Measurements from ENCODE around the gene COL18A1.
"Not testable (repeated sequence)": the region's sequence is repeated elsewhere in the genome, so short reads cannot be mapped to it uniquely, and the experiment has no call there.

COL18A1 gene

GRCh38 chr21:45525153-45525909 lies 120.4 kb downstream of the COL18A1 start:
- TF ChIP-seq MYC (IDR thresholded peaks at IDR 0.05; ENCODE audit: low read depth, low read length) (no peak), POLR2A (IDR thresholded peaks at IDR 0.05; ENCODE audit: extremely low read depth, insufficient read length) (no peak), MAX (IDR thresholded peaks at IDR 0.05; ENCODE audit: low read depth, low read length) (no peak), CTCF (IDR thresholded peaks at IDR 0.05; ENCODE audit: low read depth, low read length) (no peak)
- no peak overlapping the region for H3K4me3 ChIP-seq (ENCODE audit: low read depth, low read length)
- DNase-seq (ENCODE audit: low read depth), result no peak

GRCh38 chr21:45525910-45526306 lies 120.9 kb downstream of the COL18A1 start:
- DNase-seq (ENCODE audit: low read depth), result no peak
- TF ChIP-seq MAX (IDR thresholded peaks at IDR 0.05; ENCODE audit: low read depth, low read length), result no peak
- TF ChIP-seq CTCF (IDR thresholded peaks at IDR 0.05; ENCODE audit: low read depth, low read length), result no peak
- no peak for TF ChIP-seq POLR2A (IDR thresholded peaks at IDR 0.05; ENCODE audit: extremely low read depth, insufficient read length)
- no peak for TF ChIP-seq MYC (IDR thresholded peaks at IDR 0.05; ENCODE audit: low read depth, low read length)
- H3K4me3 ChIP-seq (ENCODE audit: low read depth, low read length), result no peak overlapping the region

GRCh38 chr21:45527151-45527999 lies 122.4 kb downstream of the COL18A1 start:
- DNase-seq (ENCODE audit: low read depth); H3K4me3 ChIP-seq (ENCODE audit: low read depth, low read length): not testable (repeated sequence)

GRCh38 chr21:45528028-45528705 lies 123.2 kb downstream of the COL18A1 start:
- no peak for DNase-seq (ENCODE audit: low read depth)
- TF ChIP-seq CTCF (IDR thresholded peaks at IDR 0.05; ENCODE audit: low read depth, low read length), result no peak
- TF ChIP-seq POLR2A (IDR thresholded peaks at IDR 0.05; ENCODE audit: extremely low read depth, insufficient read length), result no peak
- no peak for TF ChIP-seq MAX (IDR thresholded peaks at IDR 0.05; ENCODE audit: low read depth, low read length)
- no peak for TF ChIP-seq MYC (IDR thresholded peaks at IDR 0.05; ENCODE audit: low read depth, low read length)
- no peak overlapping the region for H3K4me3 ChIP-seq (ENCODE audit: low read depth, low read length)

- TF ChIP-seq CTCF (IDR thresholded peaks at IDR 0.05; ENCODE audit: low read depth, low read length) (no peak), MYC (IDR thresholded peaks at IDR 0.05; ENCODE audit: low read depth, low read length) (no peak), POLR2A (IDR thresholded peaks at IDR 0.05; ENCODE audit: extremely low read depth, insufficient read length) (no peak), MAX (IDR thresholded peaks at IDR 0.05; ENCODE audit: low read depth, low read length) (peak; percentile 18; the same call in 1 of the 2 replicates)
- DNase-seq (ENCODE audit: low read depth), result no peak
- no peak overlapping the region for H3K4me3 ChIP-seq (ENCODE audit: low read depth, low read length)
Observed at GRCh38 chr21:45528981-45529784, 124.2 kb downstream of the COL18A1 start.

Measured in NB4 (cell line).